Fibroblast of lung (primary cell): Measurements from ENCODE around the gene CHRND.

Experiments used
- CTCF ChIP-seq, 2 donors: IDR thresholded peaks in 1 of 2; conservative IDR thresholded peaks in 1 of 2; 1 replicate in 1 of 2; 2 replicates in 1 of 2; pipeline ENCODE4 v1.5.1; 2011 to 2012; ENCODE audit warnings: low read length in 2 of 2, control low read depth in 1 of 2, inconsistent platforms in 1 of 2, low read depth in 1 of 2, mild to moderate bottlenecking in 1 of 2
- EZH2 ChIP-seq: IDR thresholded peaks from 2 replicates; pipeline ENCODE4 v1.5.1; 2012; ENCODE audit warnings: low read length, control low read depth, mild to moderate bottlenecking; ENCODE audit errors: missing control alignments

GRCh38 chr2:232574674-232575403 is 48.9 kb downstream of the CHRND start:
- TF ChIP-seq CTCF (conservative IDR thresholded peaks at IDR 0.05 in 1 of 2, IDR thresholded peaks at IDR 0.05 in 1 of 2; ENCODE audit: low read depth in 1 of 2, low read length in 2 of 2) (no peak), EZH2 (no peak)
